ENCODE results near the gene CDK5RAP1. TPM values are rescaled to one million over a fixed set of nuclear protein-coding genes. Genes with fewer than 3 reads are reported as not detected.

Gene CDK5RAP1
- total and polyA plus RNA-seq, 2 of the 8 experiments (the other 6 are each of a cell fraction or from before 2014, with no cell fraction given), result 37.8 to 46.6 TPM

DNA sequence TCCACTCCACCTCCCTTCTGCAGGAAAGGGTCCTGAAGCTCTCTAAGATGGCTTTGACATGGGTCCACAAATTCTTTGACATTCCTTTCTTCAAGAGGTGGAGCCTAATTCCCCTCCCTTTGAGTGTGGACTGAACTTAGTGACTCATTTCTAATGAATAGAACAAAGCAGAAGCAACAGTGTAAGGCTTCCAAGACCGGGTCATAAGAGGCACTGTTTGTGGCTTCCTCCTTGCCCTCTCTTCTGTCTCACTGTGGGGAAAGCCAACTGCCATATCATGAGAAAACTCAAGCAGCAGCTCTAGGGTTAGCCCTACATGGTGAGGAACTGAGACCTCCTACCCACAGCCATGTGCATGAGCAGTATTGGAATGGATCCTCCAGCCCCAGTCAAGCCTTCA is 5.9 kb upstream of the CDK5RAP1 start:
- Histone ChIP-seq H3K36me3 (ENCODE audit: control insufficient read depth in 2 of 4, insufficient read depth in 4 of 4, low read length in 3 of 4) (no peaks in the 10 kb centered on the region; a peak in 1 of 8 replicates), H3K4ac (replicated peaks; ENCODE audit: insufficient read length, low read depth, low read length) (no peak overlapping the region), H2BK120ac (replicated peaks; ENCODE audit: low read depth, low read length) (no peak overlapping the region), H2AK5ac (ENCODE audit: low read depth, low read length) (no peak overlapping the region), H2BK20ac (ENCODE audit: low read length) (no peak overlapping the region), H2BK12ac (ENCODE audit: low read depth, low read length) (no peak overlapping the region), H3K4me1 (replicated peaks in 1 of 4; ENCODE audit: control insufficient read depth in 3 of 4, insufficient read depth in 4 of 4, low read length in 3 of 4) (peaks cover 0 to 1% (median 0%) of the 10 kb centered on the region in 4 experiments; a peak in 1 of 7 replicates), H3K4me2 (ENCODE audit: insufficient read depth in 1 of 2, low read depth in 2 of 2, low read length in 2 of 2) (no peak overlapping the region), H3K9ac (replicated peaks in 1 of 4; ENCODE audit: extremely low read depth in 1 of 4, low read depth in 3 of 4, low read length in 3 of 4) (no peak overlapping the region), H3K56ac (replicated peaks; ENCODE audit: insufficient read length, low read depth, low read length) (no peak overlapping the region), H3K18ac (ENCODE audit: extremely low read depth, low read length) (no peak overlapping the region), H4K8ac (ENCODE audit: extremely low read depth, insufficient read depth, low read length) (no peak overlapping the region), H3K23me2 (ENCODE audit: low read depth, low read length) (no peaks in the 10 kb centered on the region), H2AFZ (ENCODE audit: low read length) (no peak overlapping the region), H3K79me1 (ENCODE audit: low read depth, low read length) (no peaks in the 10 kb centered on the region; the same call in 1 of the 2 replicates), H2BK15ac (ENCODE audit: low read length) (no peak overlapping the region), H3K9me3 (ENCODE audit: insufficient read depth in 2 of 2, low read depth in 1 of 2, low read length in 1 of 2) (no peaks in the 10 kb centered on the region), H4K5ac (ENCODE audit: insufficient read length, low read depth, low read length) (no peak overlapping the region), H3K27me3 (replicated peaks in 1 of 4; ENCODE audit: control insufficient read depth in 3 of 4, extremely low read depth in 1 of 4, insufficient read depth in 3 of 4, low read length in 3 of 4) (no peaks in the 10 kb centered on the region), H2BK5ac (ENCODE audit: low read depth, low read length) (no peak overlapping the region), H3K4me3 (ENCODE audit: extremely low read depth in 1 of 4, insufficient read depth in 2 of 4, low read depth in 3 of 4, low read length in 4 of 4) (no peak overlapping the region), H3K27ac (ENCODE audit: low read depth, low read length) (no peak overlapping the region), H4K91ac (replicated peaks; ENCODE audit: insufficient read length, low read length) (no peak overlapping the region), H3K79me2 (ENCODE audit: control insufficient read depth in 1 of 2, insufficient read depth in 2 of 2, low read length in 2 of 2) (no peaks in the 10 kb centered on the region), H4K20me1 (replicated peaks in 1 of 2; ENCODE audit: control insufficient read depth in 1 of 2, insufficient read depth in 2 of 2, low read length in 2 of 2) (no peaks in the 10 kb centered on the region), H3K23ac (ENCODE audit: insufficient read length) (no peak overlapping the region), H3K14ac (ENCODE audit: insufficient read length) (no peak overlapping the region)
- POLR2A ChIA-PET (ENCODE audit: partially characterized antibody), result no interaction called here
- TF ChIP-seq BACH1 (IDR thresholded peaks at IDR 0.05; ENCODE audit: low read length), result no peak
- no peak for TF ChIP-seq SP1 (IDR thresholded peaks at IDR 0.05; ENCODE audit: low read depth, low read length)
- TF ChIP-seq TCF12 (IDR thresholded peaks at IDR 0.05; ENCODE audit: low read depth, low read length), result no peak
- no peak for TF ChIP-seq MAFK (IDR thresholded peaks at IDR 0.05; ENCODE audit: low read depth, low read length)
- no peak for DNase-seq (ENCODE audit: low read depth in 1 of 2, low spot score in 2 of 2)
- CTCF ChIA-PET (ENCODE audit: partially characterized antibody), result interaction anchor here (1.1 to 1.3 kb wide), 2 partner anchors 12 to 21 kb away, joined by 3 read pairs; no protein-coding TSS in a partner anchor
- no peak for FAIRE-seq
- 89% methylated on average over 1 of the region's 1 CpG; no CpG with 5 or more reads in 1 of the 2 experiments for WGBS, 2 experiments (ENCODE audit: extremely low coverage in 1 of 2, insufficient coverage in 1 of 2, insufficient read length in 1 of 2, insufficient replicate concordance in 2 of 2, low coverage in 1 of 2, low lambda C conversion rate in 2 of 2, missing lambda C conversion rate in 1 of 2)

All from H1 (cell line).